H9 (cell line): ENCODE results near the gene CAPZA2. TPM values are rescaled to one million over a fixed set of nuclear protein-coding genes. Genes with fewer than 3 reads are reported as not detected.
"Not testable (repeated sequence)": the region's sequence is repeated elsewhere in the genome, so short reads cannot be mapped to it uniquely, and the experiment has no call there.

ENCODE experiments used
- DNase-seq: peaks from one replicate; pipeline ENCODE4 v3.0.0-alpha.2; 2017
- H2AFZ ChIP-seq: one replicate; pipeline ENCODE4 v1.6.1; 2013; ENCODE audit warnings: mild to moderate bottlenecking, low read length, control low read depth, moderate library complexity
- H2AK5ac ChIP-seq: 2 replicates; pipeline ENCODE4 v1.6.1; 2013; ENCODE audit warnings: low read length, control low read depth, mixed read lengths; ENCODE audit not compliant: insufficient read length
- H2BK120ac ChIP-seq: one replicate; pipeline ENCODE4 v1.6.1; 2013; ENCODE audit warnings: low read depth, mild to moderate bottlenecking, low read length, control low read depth, inconsistent platforms; ENCODE audit not compliant: poor library complexity, severe bottlenecking
- H2BK12ac ChIP-seq: 2 replicates; pipeline ENCODE4 v1.6.1; 2013; ENCODE audit warnings: low read length, control low read depth, mixed read lengths, low read depth; ENCODE audit not compliant: insufficient read length
- H2BK15ac ChIP-seq: 2 replicates; pipeline ENCODE4 v1.6.1; 2013; ENCODE audit warnings: low read depth, low read length, control low read depth
- H2BK20ac ChIP-seq: one replicate; pipeline ENCODE4 v1.6.1; 2013; ENCODE audit warnings: low read depth, mild to moderate bottlenecking, low read length, control low read depth, inconsistent platforms; ENCODE audit not compliant: poor library complexity, severe bottlenecking
- H2BK5ac ChIP-seq: 2 replicates; pipeline ENCODE4 v1.6.1; 2013; ENCODE audit warnings: low read length, control low read depth, mixed read lengths; ENCODE audit not compliant: insufficient read length
- H3K14ac ChIP-seq: 2 replicates; pipeline ENCODE4 v1.6.1; 2013; ENCODE audit warnings: low read length, control low read depth; ENCODE audit not compliant: insufficient read depth
- H3K18ac ChIP-seq: 2 replicates; pipeline ENCODE4 v1.6.1; 2013; ENCODE audit warnings: low read depth, mild to moderate bottlenecking, mixed read lengths, low read length, control low read depth; ENCODE audit not compliant: insufficient read length
- H3K23ac ChIP-seq: 2 replicates; pipeline ENCODE4 v1.6.1; 2013; ENCODE audit warnings: low read length, control low read depth, mixed read lengths, low read depth; ENCODE audit not compliant: insufficient read length
- H3K23me2 ChIP-seq: 2 replicates; pipeline ENCODE4 v1.6.1; 2013; ENCODE audit warnings: low read depth, mild to moderate bottlenecking, mixed read lengths, low read length, control low read depth; ENCODE audit not compliant: insufficient read length, poor library complexity, severe bottlenecking
- H3K27ac ChIP-seq: 2 replicates; pipeline ENCODE4 v1.5.1; 2013; ENCODE audit warnings: low read length, control low read depth, mixed read lengths, low read depth; ENCODE audit not compliant: insufficient read length
- H3K27me3 ChIP-seq: 2 replicates; pipeline ENCODE4 v1.6.1; 2013; ENCODE audit warnings: low read length, control low read depth, inconsistent platforms; ENCODE audit not compliant: insufficient read depth
- H3K4ac ChIP-seq: 2 replicates; pipeline ENCODE4 v1.6.1; 2013; ENCODE audit warnings: low read depth, mild to moderate bottlenecking, control low read depth, inconsistent platforms, low read length, moderate library complexity
- H3K4me1 ChIP-seq: 2 replicates; pipeline ENCODE4 v1.6.1; 2013; ENCODE audit warnings: low read length, control low read depth, inconsistent platforms; ENCODE audit not compliant: insufficient read depth
- H3K4me2 ChIP-seq: 2 replicates; pipeline ENCODE4 v1.6.1; 2013; ENCODE audit warnings: low read length, control low read depth, mixed read lengths; ENCODE audit not compliant: insufficient read length, insufficient read depth
- H3K56ac ChIP-seq: 2 replicates; pipeline ENCODE4 v1.6.1; 2013; ENCODE audit warnings: low read depth, mild to moderate bottlenecking, mixed read lengths, low read length, control low read depth; ENCODE audit not compliant: insufficient read length
- H3K79me1 ChIP-seq: 2 replicates; pipeline ENCODE4 v1.6.1; 2013; ENCODE audit warnings: low read depth, mild to moderate bottlenecking, moderate library complexity, low read length, control low read depth, inconsistent platforms; ENCODE audit not compliant: insufficient read depth, poor library complexity, severe bottlenecking
- H3K79me2 ChIP-seq: 2 replicates; pipeline ENCODE4 v1.6.1; 2013; ENCODE audit warnings: low read length, control low read depth, inconsistent platforms; ENCODE audit not compliant: insufficient read depth
- H3K9ac ChIP-seq: 2 replicates; pipeline ENCODE4 v1.6.1; 2013; ENCODE audit warnings: low read length, control low read depth, mixed read lengths; ENCODE audit not compliant: insufficient read length; ENCODE audit errors: extremely low read depth
- H3K9me3 ChIP-seq: one replicate; pipeline ENCODE4 v1.6.1; 2013; ENCODE audit warnings: low read depth, low read length, inconsistent platforms; ENCODE audit not compliant: control insufficient read depth
- H3T11ph ChIP-seq: one replicate; pipeline ENCODE4 v1.6.1; 2013; ENCODE audit warnings: mild to moderate bottlenecking, low read length, control low read depth, inconsistent platforms
- H4K20me1 ChIP-seq: one replicate; pipeline ENCODE4 v1.6.1; 2013; ENCODE audit not compliant: control insufficient read depth, insufficient read length, insufficient read depth
- H4K5ac ChIP-seq: 2 replicates; pipeline ENCODE4 v1.6.1; 2013; ENCODE audit warnings: low read depth, mild to moderate bottlenecking, mixed read lengths, low read length, control low read depth; ENCODE audit not compliant: insufficient read length
- H4K8ac ChIP-seq: replicated peaks from 2 replicates; pipeline ENCODE4 v1.6.1; 2013; ENCODE audit warnings: low read length, control low read depth, mixed read lengths, low read depth; ENCODE audit not compliant: insufficient read length
- H4K91ac ChIP-seq: 2 replicates; pipeline ENCODE4 v1.6.1; 2013; ENCODE audit warnings: low read depth, mild to moderate bottlenecking, moderate library complexity, mixed read lengths, low read length, control low read depth; ENCODE audit not compliant: insufficient read length
- H3K27ac Mint-ChIP-seq, 3 experiments: 2 replicates in 2 of 3; 3 replicates in 1 of 3; pipeline ENCODE4 v1.8.0; 2020 to 2021; ENCODE audit warnings: mixed read lengths in 3 of 3, mild to moderate bottlenecking in 1 of 3, moderate library complexity in 1 of 3
- H3K27me3 Mint-ChIP-seq: 2 replicates; pipeline ENCODE4 v1.8.0; 2021; ENCODE audit warnings: low read depth, mild to moderate bottlenecking, moderate library complexity, mixed read lengths
- H3K36me3 Mint-ChIP-seq, 3 experiments: 2 replicates in 2 of 3; 3 replicates in 1 of 3; pipeline ENCODE4 v1.8.0; 2020 to 2021; ENCODE audit warnings: low read depth in 3 of 3, mixed read lengths in 3 of 3; ENCODE audit not compliant: insufficient read depth in 1 of 3
- H3K4me1 Mint-ChIP-seq, 2 experiments: 2 replicates each; pipeline ENCODE4 v1.8.0; 2020; ENCODE audit warnings: mixed read lengths in 2 of 2
- H3K4me3 Mint-ChIP-seq, 2 experiments: 2 replicates in 1 of 2; 3 replicates in 1 of 2; pipeline ENCODE4 v1.8.0; 2020 to 2021; ENCODE audit warnings: mild to moderate bottlenecking in 2 of 2, mixed read lengths in 2 of 2, moderate library complexity in 1 of 2
- H3K9me3 Mint-ChIP-seq, 2 experiments: 2 replicates in 1 of 2; 3 replicates in 1 of 2; pipeline ENCODE4 v1.8.0; 2020; ENCODE audit warnings: mild to moderate bottlenecking in 2 of 2, mixed read lengths in 2 of 2, moderate library complexity in 1 of 2
- WGBS: extraction: QIAGEN DNeasy Blood & Tissue Kit; methylation state at CpG from one replicate; pipeline ENCODE4 v1.1.7; 2013; ENCODE audit warnings: missing lambda C conversion rate, low lambda C conversion rate, mixed read lengths; ENCODE audit not compliant: insufficient read length; ENCODE audit errors: extremely low coverage; 5-methylcytosine and 5-hydroxymethylcytosine counted together
- total RNA-seq: library from RNA; stranded (reverse); gene quantifications from 2 replicates; pipeline ENCODE4 v1.2.1, GENCODE V29; 2021
- TF ChIP-seq, protein P1 (sequence below): fragments of 200-600 bp; sonication (generic); conservative IDR thresholded peaks from 3 replicates; pipeline ENCODE4 v1.8.0; 2021; ENCODE audit warnings: antibody characterized with exemption, mild to moderate bottlenecking

CAPZA2 gene
- total RNA-seq, 1 experiment from 2014 or later, result 131 TPM

DNA sequence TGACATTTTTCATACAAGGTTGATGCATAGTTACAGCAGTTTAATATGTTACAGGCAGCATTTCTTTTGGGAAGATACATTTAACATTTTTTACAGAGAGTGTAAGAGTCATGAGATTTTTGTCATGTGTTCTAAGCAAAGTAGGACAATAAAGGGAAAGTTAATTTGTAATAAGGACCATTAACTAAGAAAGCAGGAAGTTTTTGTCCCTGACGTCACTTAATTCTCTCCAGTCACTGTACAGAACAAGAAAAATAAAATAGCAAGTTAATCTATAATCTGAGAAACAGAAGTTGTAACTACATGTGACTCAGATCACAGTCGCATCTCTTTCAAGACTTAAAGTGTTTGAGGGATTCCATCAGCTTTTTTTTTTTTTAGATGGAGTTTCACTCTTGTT, 49.5 kb upstream of the CAPZA2 start:
- Histone ChIP-seq H3K23me2 (no peaks in the 10 kb centered on the region), H3K9ac (no peak overlapping the region), H3K23ac (no peak overlapping the region), H3T11ph (no peak overlapping the region), H2AFZ (no peak overlapping the region), H2BK5ac (no peak overlapping the region), H3K27ac (no peak overlapping the region), H2AK5ac (no peak overlapping the region), H3K9me3 (no peaks in the 10 kb centered on the region), H2BK20ac (no peak overlapping the region), H3K27me3 (no peaks in the 10 kb centered on the region), H3K79me2 (no peaks in the 10 kb centered on the region), H2BK12ac (no peak overlapping the region), H3K79me1 (no peaks in the 10 kb centered on the region), H3K4me2 (no peak overlapping the region), H3K4ac (no peak overlapping the region), H3K14ac (no peak overlapping the region), H4K20me1 (no peaks in the 10 kb centered on the region), H4K91ac (no peak overlapping the region), H2BK15ac (no peak overlapping the region), H4K5ac (no peak overlapping the region), H4K8ac (no peak overlapping the region), H3K56ac (no peak overlapping the region), H3K4me1 (no peaks in the 10 kb centered on the region), H3K18ac (no peak overlapping the region), H2BK120ac (no peak overlapping the region)
- no peaks in the 10 kb centered on the region for H3K36me3 Mint-ChIP-seq
- TF ChIP-seq, protein P1, sequence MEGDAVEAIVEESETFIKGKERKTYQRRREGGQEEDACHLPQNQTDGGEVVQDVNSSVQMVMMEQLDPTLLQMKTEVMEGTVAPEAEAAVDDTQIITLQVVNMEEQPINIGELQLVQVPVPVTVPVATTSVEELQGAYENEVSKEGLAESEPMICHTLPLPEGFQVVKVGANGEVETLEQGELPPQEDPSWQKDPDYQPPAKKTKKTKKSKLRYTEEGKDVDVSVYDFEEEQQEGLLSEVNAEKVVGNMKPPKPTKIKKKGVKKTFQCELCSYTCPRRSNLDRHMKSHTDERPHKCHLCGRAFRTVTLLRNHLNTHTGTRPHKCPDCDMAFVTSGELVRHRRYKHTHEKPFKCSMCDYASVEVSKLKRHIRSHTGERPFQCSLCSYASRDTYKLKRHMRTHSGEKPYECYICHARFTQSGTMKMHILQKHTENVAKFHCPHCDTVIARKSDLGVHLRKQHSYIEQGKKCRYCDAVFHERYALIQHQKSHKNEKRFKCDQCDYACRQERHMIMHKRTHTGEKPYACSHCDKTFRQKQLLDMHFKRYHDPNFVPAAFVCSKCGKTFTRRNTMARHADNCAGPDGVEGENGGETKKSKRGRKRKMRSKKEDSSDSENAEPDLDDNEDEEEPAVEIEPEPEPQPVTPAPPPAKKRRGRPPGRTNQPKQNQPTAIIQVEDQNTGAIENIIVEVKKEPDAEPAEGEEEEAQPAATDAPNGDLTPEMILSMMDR, result no peak
- no CpG with 5 or more reads among the region's 2 CpGs for WGBS
- H3K27me3 Mint-ChIP-seq, result no peaks in the 10 kb centered on the region
- peaks cover 12 to 21% of the 10 kb centered on the region in 2 experiments for H3K4me1 Mint-ChIP-seq
- H3K4me3 Mint-ChIP-seq, result no peak overlapping the region
- no peak for DNase-seq
- H3K27ac Mint-ChIP-seq, result no peak overlapping the region
- no peaks in the 10 kb centered on the region for H3K9me3 Mint-ChIP-seq

DNA sequence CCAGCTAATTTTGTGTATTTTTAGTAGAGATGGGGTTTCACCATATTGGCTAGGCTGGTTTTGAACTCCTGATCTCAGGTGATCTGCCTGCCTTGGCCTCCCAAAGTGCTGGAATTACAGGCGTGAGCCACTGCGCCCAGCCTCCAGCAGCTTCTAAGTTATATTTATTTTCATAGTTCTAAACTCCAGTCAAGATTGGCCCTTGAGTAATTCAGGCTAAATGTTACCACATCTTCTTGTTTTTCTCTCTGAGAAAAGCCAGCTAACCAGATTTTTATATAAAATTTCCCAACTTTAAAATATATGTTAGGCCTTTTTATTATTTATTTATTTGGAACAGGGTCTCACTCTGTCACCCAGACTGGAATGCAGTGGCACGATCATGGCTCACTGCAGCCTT, 49.0 kb upstream of the CAPZA2 start:
- not testable (repeated sequence) for H3K4me3 Mint-ChIP-seq, H3K79me1 ChIP-seq, H2BK15ac ChIP-seq, H3K36me3 Mint-ChIP-seq, H4K20me1 ChIP-seq, H4K5ac ChIP-seq, H3K9me3 ChIP-seq, H4K91ac ChIP-seq, H3K4me2 ChIP-seq, H2AK5ac ChIP-seq, DNase-seq, H3K79me2 ChIP-seq, H2BK120ac ChIP-seq, H3K14ac ChIP-seq, H3T11ph ChIP-seq, H3K27ac ChIP-seq, H3K56ac ChIP-seq, H3K18ac ChIP-seq, H3K4me1 ChIP-seq, H3K27me3 ChIP-seq, H3K9ac ChIP-seq, H3K23me2 ChIP-seq, H3K4ac ChIP-seq, H3K23ac ChIP-seq, H2BK12ac ChIP-seq, H2BK20ac ChIP-seq, H2BK5ac ChIP-seq, H3K9me3 Mint-ChIP-seq, H3K27me3 Mint-ChIP-seq, H2AFZ ChIP-seq, H4K8ac ChIP-seq
- H3K4me1 Mint-ChIP-seq, result peaks cover 12 to 21% of the 10 kb centered on the region in 2 experiments
- peak overlapping the region in 1 of 3 experiments; percentile 16; a peak in 1 of 7 replicates for H3K27ac Mint-ChIP-seq
- no CpG with 5 or more reads among the region's 3 CpGs for WGBS
